ENCODE results near the gene COX10. TPM values are rescaled to one million over a fixed set of nuclear protein-coding genes. Genes with fewer than 3 reads are reported as not detected.

COX10 gene
- polyA plus RNA-seq, 1 donor (not counting 4 experiments of a cell fraction or from before 2014, with no cell fraction given) = 14.3 TPM

DNA sequence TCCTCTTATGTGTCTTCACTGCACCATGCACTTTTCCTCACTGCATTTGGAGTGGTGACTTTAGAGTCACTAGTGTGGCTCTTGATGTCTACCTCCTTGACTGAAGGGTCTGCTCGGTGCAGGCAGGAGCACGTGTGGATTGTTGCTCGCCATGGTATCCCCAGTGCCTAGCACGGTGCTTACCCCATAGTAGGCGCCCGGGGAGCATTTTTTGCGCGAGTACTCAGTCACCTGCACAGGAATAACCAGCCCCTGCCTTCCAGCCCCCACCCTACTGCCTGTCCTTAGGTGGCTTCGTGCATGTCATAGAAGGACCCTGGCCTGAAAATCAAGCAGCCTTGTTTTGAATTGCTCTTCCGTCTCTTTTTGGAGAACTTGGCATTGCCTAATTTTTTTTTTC is 136.1 kb downstream of the COX10 start:
- DNase-seq (ENCODE audit: low read depth, low spot score) = no peak
- Histone ChIP-seq H4K20me1 (ENCODE audit: control insufficient read depth, extremely low read depth, insufficient read depth, low read length) (peaks cover 12% of the 10 kb centered on the region), H2AFZ (ENCODE audit: control insufficient read depth, low read length) (no peak overlapping the region), H3K4me1 (ENCODE audit: control insufficient read depth, extremely low read depth, insufficient read depth, low read length) (peaks cover 11% of the 10 kb centered on the region), H3K4me2 (ENCODE audit: control insufficient read depth, extremely low read depth, insufficient read depth, low read depth, low read length) (no peak overlapping the region), H3K36me3 (ENCODE audit: control insufficient read depth in 2 of 2, extremely low read depth in 1 of 2, insufficient read depth in 2 of 2, low read length in 2 of 2) (peaks cover 0 to 4% of the 10 kb centered on the region in 2 experiments), H3K27me3 (ENCODE audit: control insufficient read depth, extremely low read depth, insufficient read depth, low read length) (no peaks in the 10 kb centered on the region), H3K27ac (ENCODE audit: control insufficient read depth, insufficient read depth, low read length) (no peak overlapping the region), H3K9ac (ENCODE audit: control insufficient read depth, extremely low read depth, insufficient read depth, low read length) (no peak overlapping the region), H3K9me3 (ENCODE audit: control insufficient read depth, low read depth, low read length) (no peaks in the 10 kb centered on the region), H3K4me3 (ENCODE audit: control insufficient read depth in 2 of 3, extremely low read depth in 1 of 3, insufficient read depth in 2 of 3, low read depth in 1 of 3, low read length in 3 of 3) (no peak overlapping the region), H3K9me1 (ENCODE audit: control insufficient read depth, extremely low read depth, insufficient read depth, low read length) (peaks cover 2% of the 10 kb centered on the region), H3K79me2 (ENCODE audit: control insufficient read depth, insufficient read depth, low read length) (no peaks in the 10 kb centered on the region)
- dilution Hi-C loops (cut with MboI; ENCODE audit: extremely low pct_ligation_motif_present, low sequenced_read_pairs) = no loop called here
- no peak for FAIRE-seq
- TF ChIP-seq, protein P1, sequence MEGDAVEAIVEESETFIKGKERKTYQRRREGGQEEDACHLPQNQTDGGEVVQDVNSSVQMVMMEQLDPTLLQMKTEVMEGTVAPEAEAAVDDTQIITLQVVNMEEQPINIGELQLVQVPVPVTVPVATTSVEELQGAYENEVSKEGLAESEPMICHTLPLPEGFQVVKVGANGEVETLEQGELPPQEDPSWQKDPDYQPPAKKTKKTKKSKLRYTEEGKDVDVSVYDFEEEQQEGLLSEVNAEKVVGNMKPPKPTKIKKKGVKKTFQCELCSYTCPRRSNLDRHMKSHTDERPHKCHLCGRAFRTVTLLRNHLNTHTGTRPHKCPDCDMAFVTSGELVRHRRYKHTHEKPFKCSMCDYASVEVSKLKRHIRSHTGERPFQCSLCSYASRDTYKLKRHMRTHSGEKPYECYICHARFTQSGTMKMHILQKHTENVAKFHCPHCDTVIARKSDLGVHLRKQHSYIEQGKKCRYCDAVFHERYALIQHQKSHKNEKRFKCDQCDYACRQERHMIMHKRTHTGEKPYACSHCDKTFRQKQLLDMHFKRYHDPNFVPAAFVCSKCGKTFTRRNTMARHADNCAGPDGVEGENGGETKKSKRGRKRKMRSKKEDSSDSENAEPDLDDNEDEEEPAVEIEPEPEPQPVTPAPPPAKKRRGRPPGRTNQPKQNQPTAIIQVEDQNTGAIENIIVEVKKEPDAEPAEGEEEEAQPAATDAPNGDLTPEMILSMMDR (optimal IDR thresholded peaks at IDR 0.05 in 1 of 3, IDR thresholded peaks at IDR 0.05 in 1 of 3, conservative IDR thresholded peaks at IDR 0.05 in 1 of 3; ENCODE audit: extremely low read depth in 1 of 3, insufficient read depth in 2 of 3, low read length in 3 of 3) = no peak
- TF ChIP-seq EZH2 (IDR thresholded peaks at IDR 0.05; ENCODE audit: low read length) = no peak

DNA sequence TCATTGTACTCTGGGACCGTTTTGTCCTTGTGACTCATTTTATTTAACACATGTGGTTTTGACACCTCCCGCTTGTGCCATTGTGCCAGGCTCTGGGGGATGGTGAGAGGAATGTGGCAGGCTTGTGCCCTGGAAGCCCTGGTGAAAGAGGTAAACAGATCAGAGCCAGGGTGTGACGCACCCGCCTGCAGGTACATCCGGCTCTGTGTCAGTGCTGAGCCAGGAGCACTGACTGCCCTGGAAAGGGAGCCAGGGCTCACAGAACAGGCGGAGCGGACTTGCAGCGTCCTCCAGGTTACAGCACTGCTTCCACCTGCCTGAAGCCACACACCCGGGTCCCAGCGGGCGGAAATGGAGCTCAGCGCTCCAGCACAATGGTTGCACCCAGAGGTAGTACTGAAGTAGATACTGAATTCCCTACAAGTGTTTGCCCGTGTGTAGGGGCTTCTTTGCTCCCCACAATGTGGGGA is 136.7 kb downstream of the COX10 start:
- peak overlapping the region; percentile 8 for H3K4me2 ChIP-seq (ENCODE audit: control insufficient read depth, extremely low read depth, insufficient read depth, low read depth, low read length)
- H3K9me3 ChIP-seq (ENCODE audit: control insufficient read depth, low read depth, low read length) = no peaks in the 10 kb centered on the region
- H3K9ac ChIP-seq (ENCODE audit: control insufficient read depth, extremely low read depth, insufficient read depth, low read length) = no peak overlapping the region
- no peak overlapping the region for H2AFZ ChIP-seq (ENCODE audit: control insufficient read depth, low read length)
- H3K9me1 ChIP-seq (ENCODE audit: control insufficient read depth, extremely low read depth, insufficient read depth, low read length) = peaks cover 2% of the 10 kb centered on the region
- peaks cover 0 to 4% of the 10 kb centered on the region in 2 experiments for H3K36me3 ChIP-seq (ENCODE audit: control insufficient read depth in 2 of 2, extremely low read depth in 1 of 2, insufficient read depth in 2 of 2, low read length in 2 of 2)
- peaks cover 12% of the 10 kb centered on the region for H4K20me1 ChIP-seq (ENCODE audit: control insufficient read depth, extremely low read depth, insufficient read depth, low read length)
- FAIRE-seq (peak; percentile 98), DNase-seq (ENCODE audit: low read depth, low spot score) (peak; percentile 71)
- H3K27ac ChIP-seq (ENCODE audit: control insufficient read depth, insufficient read depth, low read length) = no peak overlapping the region
- dilution Hi-C loops (cut with MboI; ENCODE audit: extremely low pct_ligation_motif_present, low sequenced_read_pairs) = no loop called here
- H3K4me3 ChIP-seq (ENCODE audit: control insufficient read depth in 2 of 3, extremely low read depth in 1 of 3, insufficient read depth in 2 of 3, low read depth in 1 of 3, low read length in 3 of 3) = no peak overlapping the region
- H3K27me3 ChIP-seq (ENCODE audit: control insufficient read depth, extremely low read depth, insufficient read depth, low read length) = no peaks in the 10 kb centered on the region
- H3K4me1 ChIP-seq (ENCODE audit: control insufficient read depth, extremely low read depth, insufficient read depth, low read length) = peaks cover 11% of the 10 kb centered on the region
- TF ChIP-seq EZH2 (IDR thresholded peaks at IDR 0.05; ENCODE audit: low read length) = no peak
- TF ChIP-seq, protein P1 (optimal IDR thresholded peaks at IDR 0.05 in 1 of 3, IDR thresholded peaks at IDR 0.05 in 1 of 3, conservative IDR thresholded peaks at IDR 0.05 in 1 of 3; ENCODE audit: extremely low read depth in 1 of 3, insufficient read depth in 2 of 3, low read length in 3 of 3) = no peak
- H3K79me2 ChIP-seq (ENCODE audit: control insufficient read depth, insufficient read depth, low read length) = no peaks in the 10 kb centered on the region

Data from keratinocyte (primary cell).